ENCODE measurements around the gene CBX7. TPM values are rescaled to one million over a fixed set of nuclear protein-coding genes. Genes with fewer than 3 reads are reported as not detected.

The CBX7 gene
- total and polyA plus RNA-seq, 9 of the 15 experiments (the other 6 are each of a cell fraction or from before 2014, with no cell fraction given), result 0.04 to 5.2 (median 2.8) TPM

GRCh38 chr22:39125622-39126021 is 26.9 kb downstream of the CBX7 start:
- no peak for ATAC-seq
- Histone ChIP-seq H3K4me3 (no peak overlapping the region), H3K9me3 (replicated peaks; ENCODE audit: control insufficient read depth, insufficient read depth, low read depth, low read length) (no peaks in the 10 kb centered on the region), H3K4me2 (ENCODE audit: insufficient read depth, low read length) (no peak overlapping the region), H3K4me1 (replicated peaks in 1 of 2; ENCODE audit: control insufficient read depth in 2 of 2, insufficient read depth in 2 of 2, low read length in 2 of 2) (peaks cover 0 to 2% of the 10 kb centered on the region in 2 experiments), H3K9ac (ENCODE audit: insufficient read depth in 1 of 2, low read depth in 2 of 2, low read length in 2 of 2) (no peak overlapping the region), H3K36me3 (ENCODE audit: control insufficient read depth, insufficient read depth, low read length) (no peaks in the 10 kb centered on the region), H4K20me1 (replicated peaks; ENCODE audit: control insufficient read depth, insufficient read depth, low read length) (no peaks in the 10 kb centered on the region), H3K9me1 (ENCODE audit: control insufficient read depth, insufficient read depth, low read length) (no peaks in the 10 kb centered on the region), H2AFZ (ENCODE audit: low read depth, low read length) (no peak overlapping the region), H3K27me3 (ENCODE audit: control insufficient read depth in 2 of 2, insufficient read depth in 2 of 2, low read length in 2 of 2) (no peaks in the 10 kb centered on the region), H3K27ac (ENCODE audit: extremely low read depth, low read depth, low read length) (no peak overlapping the region), H3K79me2 (ENCODE audit: control insufficient read depth, insufficient read depth, low read length) (no peaks in the 10 kb centered on the region)
- BruUV-seq (replicated peaks), result no TSS peak
- intact Hi-C loops (cut with micrococcal nuclease), result no loop called here
- DNase-seq (ENCODE audit: extremely low read depth in 1 of 4, low spot score in 3 of 4), result no peak
- TF ChIP-seq TBP (optimal IDR thresholded peaks at IDR 0.05; ENCODE audit: low read depth, low read length) (no peak), ZNF143 (CRISPR knock-in tag; IDR thresholded peaks at IDR 0.05) (no peak), ZNF707 (CRISPR knock-in tag; conservative IDR thresholded peaks at IDR 0.05) (no peak), CBFA2T2 (conservative IDR thresholded peaks at IDR 0.05) (no peak), CREB5 (CRISPR knock-in tag; IDR thresholded peaks at IDR 0.05) (no peak)
- WGBS (ENCODE audit: insufficient coverage, low coverage, missing lambda C conversion rate), result 35% methylated on average over 5 of the region's 5 CpGs
- in situ Hi-C loops (cut with MboI), result no loop called here
- CTCF ChIA-PET (ENCODE audit: low intra/inter-chr PET ratio), result no interaction called here
- no peak for FAIRE-seq
- POLR2A ChIA-PET, result interaction anchor here (0.6 to 1.2 kb wide), 3 partner anchors 10 to 106 kb away, joined by 3 read pairs; no protein-coding TSS in a partner anchor

Data from K562 (cell line).